ENCODE data around the gene SRSF11. TPM values are rescaled to one million over a fixed set of nuclear protein-coding genes. Genes with fewer than 3 reads are reported as not detected.

The SRSF11 gene
- polyA plus RNA-seq, 1 donor from 2014 or later: 514 TPM

DNA sequence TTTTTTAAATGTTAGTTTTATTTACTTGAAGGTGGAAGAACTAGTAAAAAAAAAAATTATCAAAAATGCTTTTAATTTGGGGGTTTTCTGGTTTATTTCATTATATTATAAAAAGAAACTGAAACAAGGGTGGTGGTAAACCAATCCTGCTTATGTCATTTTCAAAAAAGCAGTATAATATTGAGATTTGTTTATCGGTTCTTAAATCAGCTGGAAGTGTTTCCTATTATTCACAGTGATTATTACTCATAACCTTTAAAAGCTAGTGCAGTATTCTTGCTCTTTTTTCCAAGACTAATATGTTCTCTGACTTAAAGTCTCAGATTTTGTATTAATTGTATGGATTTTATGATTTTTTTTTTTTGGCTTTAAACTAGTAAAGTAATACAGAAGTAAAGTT, 10.4 kb upstream of the SRSF11 start:
- TF ChIP-seq RAD21 (conservative IDR thresholded peaks at IDR 0.05) (no peak), TAF1 (IDR thresholded peaks at IDR 0.05; ENCODE audit: low read depth) (no peak), MXI1 (conservative IDR thresholded peaks at IDR 0.05; ENCODE audit: poor library complexity, severe bottlenecking) (no peak), POLR2AphosphoS5 (IDR thresholded peaks at IDR 0.05) (no peak), EZH2 (IDR thresholded peaks at IDR 0.05; ENCODE audit: borderline replicate concordance, insufficient read depth, low read length, poor library complexity, severe bottlenecking) (no peak), SMC3 (conservative IDR thresholded peaks at IDR 0.05; ENCODE audit: poor library complexity) (no peak), EP300 (conservative IDR thresholded peaks at IDR 0.05; ENCODE audit: poor library complexity, severe bottlenecking) (no peak)
- TF ChIP-seq, protein P1, sequence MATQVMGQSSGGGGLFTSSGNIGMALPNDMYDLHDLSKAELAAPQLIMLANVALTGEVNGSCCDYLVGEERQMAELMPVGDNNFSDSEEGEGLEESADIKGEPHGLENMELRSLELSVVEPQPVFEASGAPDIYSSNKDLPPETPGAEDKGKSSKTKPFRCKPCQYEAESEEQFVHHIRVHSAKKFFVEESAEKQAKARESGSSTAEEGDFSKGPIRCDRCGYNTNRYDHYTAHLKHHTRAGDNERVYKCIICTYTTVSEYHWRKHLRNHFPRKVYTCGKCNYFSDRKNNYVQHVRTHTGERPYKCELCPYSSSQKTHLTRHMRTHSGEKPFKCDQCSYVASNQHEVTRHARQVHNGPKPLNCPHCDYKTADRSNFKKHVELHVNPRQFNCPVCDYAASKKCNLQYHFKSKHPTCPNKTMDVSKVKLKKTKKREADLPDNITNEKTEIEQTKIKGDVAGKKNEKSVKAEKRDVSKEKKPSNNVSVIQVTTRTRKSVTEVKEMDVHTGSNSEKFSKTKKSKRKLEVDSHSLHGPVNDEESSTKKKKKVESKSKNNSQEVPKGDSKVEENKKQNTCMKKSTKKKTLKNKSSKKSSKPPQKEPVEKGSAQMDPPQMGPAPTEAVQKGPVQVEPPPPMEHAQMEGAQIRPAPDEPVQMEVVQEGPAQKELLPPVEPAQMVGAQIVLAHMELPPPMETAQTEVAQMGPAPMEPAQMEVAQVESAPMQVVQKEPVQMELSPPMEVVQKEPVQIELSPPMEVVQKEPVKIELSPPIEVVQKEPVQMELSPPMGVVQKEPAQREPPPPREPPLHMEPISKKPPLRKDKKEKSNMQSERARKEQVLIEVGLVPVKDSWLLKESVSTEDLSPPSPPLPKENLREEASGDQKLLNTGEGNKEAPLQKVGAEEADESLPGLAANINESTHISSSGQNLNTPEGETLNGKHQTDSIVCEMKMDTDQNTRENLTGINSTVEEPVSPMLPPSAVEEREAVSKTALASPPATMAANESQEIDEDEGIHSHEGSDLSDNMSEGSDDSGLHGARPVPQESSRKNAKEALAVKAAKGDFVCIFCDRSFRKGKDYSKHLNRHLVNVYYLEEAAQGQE (IDR thresholded peaks at IDR 0.05; ENCODE audit: borderline replicate concordance): no peak
- TF ChIP-seq, protein P2, sequence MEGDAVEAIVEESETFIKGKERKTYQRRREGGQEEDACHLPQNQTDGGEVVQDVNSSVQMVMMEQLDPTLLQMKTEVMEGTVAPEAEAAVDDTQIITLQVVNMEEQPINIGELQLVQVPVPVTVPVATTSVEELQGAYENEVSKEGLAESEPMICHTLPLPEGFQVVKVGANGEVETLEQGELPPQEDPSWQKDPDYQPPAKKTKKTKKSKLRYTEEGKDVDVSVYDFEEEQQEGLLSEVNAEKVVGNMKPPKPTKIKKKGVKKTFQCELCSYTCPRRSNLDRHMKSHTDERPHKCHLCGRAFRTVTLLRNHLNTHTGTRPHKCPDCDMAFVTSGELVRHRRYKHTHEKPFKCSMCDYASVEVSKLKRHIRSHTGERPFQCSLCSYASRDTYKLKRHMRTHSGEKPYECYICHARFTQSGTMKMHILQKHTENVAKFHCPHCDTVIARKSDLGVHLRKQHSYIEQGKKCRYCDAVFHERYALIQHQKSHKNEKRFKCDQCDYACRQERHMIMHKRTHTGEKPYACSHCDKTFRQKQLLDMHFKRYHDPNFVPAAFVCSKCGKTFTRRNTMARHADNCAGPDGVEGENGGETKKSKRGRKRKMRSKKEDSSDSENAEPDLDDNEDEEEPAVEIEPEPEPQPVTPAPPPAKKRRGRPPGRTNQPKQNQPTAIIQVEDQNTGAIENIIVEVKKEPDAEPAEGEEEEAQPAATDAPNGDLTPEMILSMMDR (IDR thresholded peaks at IDR 0.05; ENCODE audit: poor library complexity, severe bottlenecking): no peak
- Histone ChIP-seq H3F3A (ENCODE audit: insufficient read depth, low read length, poor library complexity, severe bottlenecking) (no peaks in the 10 kb centered on the region), H4K20me1 (ENCODE audit: insufficient read depth) (no peaks in the 10 kb centered on the region), H3K27ac (ENCODE audit: low read length) (no peak overlapping the region), H3K4me3 (ENCODE audit: low read length) (no peak overlapping the region), H3K36me3 (ENCODE audit: insufficient read depth, low read length) (no peaks in the 10 kb centered on the region), H3K4me2 (ENCODE audit: low read length) (no peak overlapping the region), H3K9me2 (ENCODE audit: insufficient read depth, low read length) (no peaks in the 10 kb centered on the region), H2AFZ (ENCODE audit: low read depth, low read length) (no peak overlapping the region), H3K9ac (ENCODE audit: low read length) (no peak overlapping the region), H3K9me3 (ENCODE audit: low read length) (no peaks in the 10 kb centered on the region), H3K27me3 (ENCODE audit: insufficient read depth, low read depth, low read length) (no peaks in the 10 kb centered on the region), H3K79me2 (replicated peaks; ENCODE audit: insufficient read depth, low read length) (peaks cover 98% of the 10 kb centered on the region)

DNA sequence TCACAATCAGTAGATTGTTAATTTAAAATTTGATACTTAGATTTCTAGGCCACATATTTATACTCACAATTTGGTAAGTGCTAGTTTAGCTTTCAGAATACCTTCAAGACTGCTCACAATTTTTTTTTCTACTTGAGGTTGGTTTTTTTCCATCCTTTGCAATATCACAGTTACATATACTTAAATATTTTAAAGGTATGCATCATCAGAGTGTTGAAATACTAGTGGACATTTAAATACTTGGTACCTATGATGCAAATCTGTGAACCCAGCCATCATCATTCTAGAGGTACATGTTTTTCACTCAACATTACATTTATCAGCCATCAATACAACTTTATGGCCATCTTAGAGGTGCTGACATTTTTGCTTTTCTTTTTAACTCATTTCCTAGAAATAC, 9.6 kb upstream of the SRSF11 start:
- no peaks in the 10 kb centered on the region for H3F3A ChIP-seq (ENCODE audit: insufficient read depth, low read length, poor library complexity, severe bottlenecking)
- peaks cover 98% of the 10 kb centered on the region for H3K79me2 ChIP-seq (replicated peaks; ENCODE audit: insufficient read depth, low read length)
- no peaks in the 10 kb centered on the region for H4K20me1 ChIP-seq (ENCODE audit: insufficient read depth)
- no peak overlapping the region for H3K27ac ChIP-seq (ENCODE audit: low read length)
- H3K9me3 ChIP-seq (ENCODE audit: low read length): no peaks in the 10 kb centered on the region
- TF ChIP-seq SMC3 (conservative IDR thresholded peaks at IDR 0.05; ENCODE audit: poor library complexity): no peak
- TF ChIP-seq MXI1 (conservative IDR thresholded peaks at IDR 0.05; ENCODE audit: poor library complexity, severe bottlenecking): no peak
- no peak for TF ChIP-seq TAF1 (IDR thresholded peaks at IDR 0.05; ENCODE audit: low read depth)
- TF ChIP-seq, protein P2 (IDR thresholded peaks at IDR 0.05; ENCODE audit: poor library complexity, severe bottlenecking): no peak
- TF ChIP-seq POLR2AphosphoS5 (IDR thresholded peaks at IDR 0.05): no peak
- no peak for TF ChIP-seq EP300 (conservative IDR thresholded peaks at IDR 0.05; ENCODE audit: poor library complexity, severe bottlenecking)
- TF ChIP-seq EZH2 (IDR thresholded peaks at IDR 0.05; ENCODE audit: borderline replicate concordance, insufficient read depth, low read length, poor library complexity, severe bottlenecking): no peak
- TF ChIP-seq RAD21 (conservative IDR thresholded peaks at IDR 0.05): no peak
- TF ChIP-seq, protein P1 (IDR thresholded peaks at IDR 0.05; ENCODE audit: borderline replicate concordance): no peak
- no peaks in the 10 kb centered on the region for H3K27me3 ChIP-seq (ENCODE audit: insufficient read depth, low read depth, low read length)
- no peak overlapping the region for H3K4me2 ChIP-seq (ENCODE audit: low read length)
- no peaks in the 10 kb centered on the region for H3K9me2 ChIP-seq (ENCODE audit: insufficient read depth, low read length)
- H2AFZ ChIP-seq (ENCODE audit: low read depth, low read length): no peak overlapping the region
- no peaks in the 10 kb centered on the region for H3K36me3 ChIP-seq (ENCODE audit: insufficient read depth, low read length)
- no peak overlapping the region for H3K9ac ChIP-seq (ENCODE audit: low read length)
- no peak overlapping the region for H3K4me3 ChIP-seq (ENCODE audit: low read length)

Measured in neural cell (in vitro differentiated cells).